Choroid plexus epithelial cell (primary cell): Measurements from ENCODE around the gene UCHL3.

Source experiments
- DNase-seq: peaks from one replicate; pipeline ENCODE4 v3.0.0-alpha.2; 2010; ENCODE audit warnings: low read depth
- H3K4me3 ChIP-seq: 2 replicates; pipeline ENCODE4 v1.5.1; 2011; ENCODE audit warnings: low read depth, mild to moderate bottlenecking, control low read depth, low read length, moderate library complexity
- TF ChIP-seq, protein P1 (sequence below): conservative IDR thresholded peaks from 2 replicates; pipeline ENCODE4 v1.5.1; 2011; ENCODE audit warnings: low read depth, mild to moderate bottlenecking, control low read depth, inconsistent platforms, low read length, moderate library complexity

The UCHL3 gene

GRCh38 chr13:75636436-75637180, 87.0 kb downstream of the UCHL3 start:
- peak overlapping the region; percentile 83 for H3K4me3 ChIP-seq
- peak; percentile 46 for DNase-seq
- TF ChIP-seq, protein P1, sequence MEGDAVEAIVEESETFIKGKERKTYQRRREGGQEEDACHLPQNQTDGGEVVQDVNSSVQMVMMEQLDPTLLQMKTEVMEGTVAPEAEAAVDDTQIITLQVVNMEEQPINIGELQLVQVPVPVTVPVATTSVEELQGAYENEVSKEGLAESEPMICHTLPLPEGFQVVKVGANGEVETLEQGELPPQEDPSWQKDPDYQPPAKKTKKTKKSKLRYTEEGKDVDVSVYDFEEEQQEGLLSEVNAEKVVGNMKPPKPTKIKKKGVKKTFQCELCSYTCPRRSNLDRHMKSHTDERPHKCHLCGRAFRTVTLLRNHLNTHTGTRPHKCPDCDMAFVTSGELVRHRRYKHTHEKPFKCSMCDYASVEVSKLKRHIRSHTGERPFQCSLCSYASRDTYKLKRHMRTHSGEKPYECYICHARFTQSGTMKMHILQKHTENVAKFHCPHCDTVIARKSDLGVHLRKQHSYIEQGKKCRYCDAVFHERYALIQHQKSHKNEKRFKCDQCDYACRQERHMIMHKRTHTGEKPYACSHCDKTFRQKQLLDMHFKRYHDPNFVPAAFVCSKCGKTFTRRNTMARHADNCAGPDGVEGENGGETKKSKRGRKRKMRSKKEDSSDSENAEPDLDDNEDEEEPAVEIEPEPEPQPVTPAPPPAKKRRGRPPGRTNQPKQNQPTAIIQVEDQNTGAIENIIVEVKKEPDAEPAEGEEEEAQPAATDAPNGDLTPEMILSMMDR, result no peak

DNA sequence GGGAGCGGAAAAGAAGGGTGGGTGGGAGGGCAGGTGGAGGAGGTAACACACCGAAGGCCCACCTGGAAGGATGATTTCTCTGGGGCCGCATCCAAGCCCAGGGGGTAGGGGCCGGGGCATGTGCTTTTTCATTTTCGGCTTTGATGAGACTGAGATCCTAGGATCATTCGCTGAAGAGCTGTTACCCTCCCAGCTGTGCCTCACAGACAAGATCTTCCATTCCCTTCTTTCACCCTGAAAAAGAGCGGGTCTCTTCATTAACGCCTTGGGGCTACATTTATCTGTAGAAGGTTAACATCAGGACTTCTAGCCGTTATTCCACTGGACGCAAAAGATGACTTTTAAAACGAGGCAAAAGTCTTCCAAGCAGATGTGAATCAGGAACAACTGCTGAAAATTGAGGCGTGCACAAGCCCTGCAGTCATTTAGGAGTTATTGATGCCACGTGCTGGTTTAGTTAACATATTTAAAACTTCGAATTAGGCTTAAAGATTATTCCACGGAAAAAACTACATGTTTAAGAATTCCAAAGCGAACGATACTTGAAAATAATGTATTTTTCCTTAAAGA, 87.7 kb downstream of the UCHL3 start:
- DNase-seq, result peak; percentile 40
- TF ChIP-seq, protein P1, result no peak

GRCh38 chr13:75639454-75639853, 89.9 kb downstream of the UCHL3 start:
- no peak overlapping the region for H3K4me3 ChIP-seq
- no peak for DNase-seq
- TF ChIP-seq, protein P1, result no peak

More for the DNA sequence above, 87.7 kb downstream of the UCHL3 start:
- peak overlapping the region; percentile 83 for H3K4me3 ChIP-seq

DNA sequence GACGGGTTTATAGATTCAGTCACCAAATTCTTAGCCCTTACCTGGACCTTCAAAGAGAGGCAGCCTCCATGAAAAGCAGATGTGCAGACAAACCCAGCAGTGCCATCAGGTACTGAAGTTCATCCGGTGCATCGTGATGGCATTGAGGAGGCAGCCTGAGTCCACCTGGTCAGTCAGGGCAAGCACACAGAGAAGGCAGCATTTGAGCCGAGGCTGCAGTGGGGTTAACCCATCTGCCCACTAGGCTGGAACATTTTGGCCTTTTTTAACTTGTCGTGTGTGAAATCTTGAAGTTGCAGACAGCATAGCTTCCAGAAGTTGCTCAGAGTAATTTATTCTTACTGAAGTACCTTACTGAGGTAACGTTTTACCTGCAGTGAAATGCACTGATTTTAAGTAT, 91.4 kb downstream of the UCHL3 start:
- no peak overlapping the region for H3K4me3 ChIP-seq
- TF ChIP-seq, protein P1, result no peak
- DNase-seq, result no peak

DNA sequence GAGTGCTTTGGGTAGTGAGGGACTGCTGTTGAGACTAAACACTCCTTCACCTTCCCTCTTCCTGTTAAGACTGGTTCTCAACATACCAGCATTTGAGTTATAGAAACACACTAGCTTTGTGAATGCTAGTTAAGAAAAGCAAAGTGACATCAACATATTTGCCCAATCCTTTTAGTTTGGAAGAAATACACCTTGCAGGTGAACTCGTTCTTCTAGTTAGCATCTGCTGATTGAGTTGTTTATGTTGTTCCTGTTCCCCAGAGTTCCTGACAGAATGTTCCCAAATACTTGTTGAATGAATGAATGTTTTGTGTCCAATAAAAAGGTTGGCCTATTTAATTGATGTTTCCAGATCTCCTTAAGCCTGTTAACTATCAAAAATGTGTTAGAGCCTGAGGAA, 93.6 kb downstream of the UCHL3 start:
- DNase-seq, result no peak
- no peak overlapping the region for H3K4me3 ChIP-seq
- TF ChIP-seq, protein P1, result no peak

DNA sequence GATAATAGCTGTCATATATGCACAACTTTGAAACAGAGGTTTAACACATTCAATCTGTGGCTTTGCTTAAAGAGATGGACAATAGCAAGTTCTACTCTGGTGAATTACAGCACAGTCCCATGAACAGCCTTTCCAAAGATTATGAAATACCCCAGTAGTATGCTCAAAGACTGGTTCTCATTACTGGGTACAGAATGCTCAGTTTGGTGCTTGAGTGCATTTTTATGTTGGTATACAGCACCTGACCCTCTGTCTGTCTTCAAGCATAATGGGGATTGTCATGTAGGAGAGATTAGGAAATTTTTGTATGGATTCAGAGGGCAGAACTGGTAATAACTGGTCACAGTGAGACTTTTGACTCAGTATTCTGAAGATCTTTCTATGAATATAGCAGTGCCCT, 94.1 kb downstream of the UCHL3 start:
- TF ChIP-seq, protein P1, result no peak
- H3K4me3 ChIP-seq, result no peak overlapping the region
- DNase-seq, result no peak

DNA sequence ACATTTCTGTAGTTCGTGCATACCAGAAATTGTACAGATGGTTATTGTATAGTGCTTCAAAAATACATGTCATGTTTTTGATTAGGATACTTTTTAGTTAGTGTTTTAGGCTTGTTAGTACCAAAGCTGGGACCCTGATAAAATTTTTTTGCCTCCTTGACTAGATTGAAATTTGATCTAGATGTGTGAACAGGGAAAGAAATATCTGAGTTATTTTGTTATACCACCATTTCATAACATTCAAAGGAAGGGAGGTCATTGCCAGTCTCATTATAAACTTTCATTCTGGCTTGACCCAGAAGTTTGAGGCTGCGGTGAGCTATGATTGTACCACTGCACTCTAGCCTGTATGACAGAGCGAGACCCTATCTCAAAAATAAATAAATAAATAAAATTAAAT, 95.5 kb downstream of the UCHL3 start:
- no peak overlapping the region for H3K4me3 ChIP-seq
- TF ChIP-seq, protein P1, result no peak
- peak; percentile 51 for DNase-seq
